AG04450 (cell line): ENCODE measurements around the gene AVP. TPM values are rescaled to one million over a fixed set of nuclear protein-coding genes. Genes with fewer than 3 reads are reported as not detected.

Experiments used
- CTCF ChIA-PET: fragments of 300-600, 350-600 bp; formaldehyde crosslinking; extraction: SDS; loops from one replicate; lab custom pipeline; 2022; ENCODE audit warnings: antibody characterized with exemption, inconsistent platforms; lab: Charles Lee
- POLR2A ChIA-PET: fragments of 350-600 bp; formaldehyde crosslinking; extraction: SDS; loops from one replicate; lab custom pipeline; 2021; ENCODE audit warnings: antibody characterized with exemption, inconsistent platforms; lab: Yijun Ruan, JAX
- DNase-seq: peaks from one replicate; pipeline ENCODE4 v3.0.0-alpha.2; 2011; ENCODE audit warnings: low read depth, low spot score
- H3K27ac ChIP-seq: one replicate; pipeline ENCODE4 v1.5.1; 2012; ENCODE audit warnings: low read depth, low read length, control low read depth
- H3K27me3 ChIP-seq: one replicate; pipeline ENCODE4 v1.6.0; 2012; ENCODE audit warnings: low read length; ENCODE audit not compliant: control insufficient read depth, insufficient read depth
- H3K4me3 ChIP-seq: 2 replicates; pipeline ENCODE4 v1.5.1; 2011; ENCODE audit warnings: mild to moderate bottlenecking, low read depth, low read length, control low read depth
- H3K9me3 ChIP-seq: 2 replicates; pipeline ENCODE4 v1.5.1; 2012; ENCODE audit warnings: low read length; ENCODE audit not compliant: control insufficient read depth, insufficient read depth
- CTCF ChIP-seq: IDR thresholded peaks from 2 replicates; pipeline ENCODE4 v1.5.1; 2011; ENCODE audit warnings: low read depth, low read length, control low read depth, inconsistent platforms
- polyA plus RNA-seq: library from polyadenylated mRNA; depleted of rRNA; stranded (reverse); fragments of >200 nt; gene quantifications from 2 replicates; pipeline ENCODE4 v1.2.3, GENCODE V29; 2011

The AVP gene
- polyA plus RNA-seq, 1 experiment = not detected

- no peak for TF ChIP-seq CTCF
- DNase-seq = no peak
- ChIA-PET POLR2A (no interaction called here), CTCF (interaction anchor here (1.0 kb wide), 1 partner anchor 39 kb away, joined by 4 read pairs; no protein-coding TSS in a partner anchor)
- H3K27ac ChIP-seq = no peak overlapping the region
- H3K9me3 ChIP-seq = no peaks in the 10 kb centered on the region; the same call in 1 of the 2 replicates
- H3K27me3 ChIP-seq = peaks cover 16% of the 10 kb centered on the region
- H3K4me3 ChIP-seq = peak overlapping the region; percentile 22; the same call in 1 of the 2 replicates
Measured at GRCh38 chr20:3092611-3093379, 8.3 kb upstream of the AVP start.

GRCh38 chr20:3090565-3090964 lies 6.0 kb upstream of the AVP start:
- ChIA-PET POLR2A (no interaction called here), CTCF (interaction anchor here (0.7 kb wide), 1 partner anchor 41 kb away, joined by 4 read pairs; no protein-coding TSS in a partner anchor)
- peaks cover 18% of the 10 kb centered on the region for H3K27me3 ChIP-seq
- DNase-seq = no peak
- H3K4me3 ChIP-seq = no peak overlapping the region
- TF ChIP-seq CTCF = no peak
- H3K9me3 ChIP-seq = no peaks in the 10 kb centered on the region; the same call in 1 of the 2 replicates
- no peak overlapping the region for H3K27ac ChIP-seq

GRCh38 chr20:3088031-3088430 lies 3.5 kb upstream of the AVP start:
- Histone ChIP-seq H3K9me3 (no peaks in the 10 kb centered on the region; the same call in 1 of the 2 replicates), H3K4me3 (no peak overlapping the region), H3K27me3 (peaks cover 34% of the 10 kb centered on the region), H3K27ac (no peak overlapping the region)
- DNase-seq = no peak
- TF ChIP-seq CTCF = no peak
- ChIA-PET CTCF (interaction anchor here (1.0 to 1.5 kb wide), 3 partner anchors 9 to 34 kb away, joined by 4 to 8 read pairs (median 6); no protein-coding TSS in a partner anchor), POLR2A (no interaction called here)

GRCh38 chr20:3085571-3086072 lies 1.1 kb upstream of the AVP start:
- Histone ChIP-seq H3K9me3 (no peaks in the 10 kb centered on the region; the same call in 1 of the 2 replicates), H3K4me3 (no peak overlapping the region), H3K27ac (no peak overlapping the region), H3K27me3 (peaks cover 47% of the 10 kb centered on the region)
- CTCF ChIA-PET = no interaction called here
- POLR2A ChIA-PET = no interaction called here
- no peak for DNase-seq
- TF ChIP-seq CTCF = no peak

- Histone ChIP-seq H3K27me3 (peaks cover 50% of the 10 kb centered on the region), H3K27ac (no peak overlapping the region), H3K9me3 (no peaks in the 10 kb centered on the region; the same call in 1 of the 2 replicates), H3K4me3 (no peak overlapping the region)
- no peak for DNase-seq
- ChIA-PET POLR2A (no interaction called here), CTCF (no interaction called here)
- TF ChIP-seq CTCF = no peak
Measured at GRCh38 chr20:3084986-3085360, 449 bp upstream of the AVP start.
